H9 (cell line): ENCODE measurements around the gene SIM1. TPM values are rescaled to one million over a fixed set of nuclear protein-coding genes. Genes with fewer than 3 reads are reported as not detected.

Source experiments
- DNase-seq: peaks from one replicate; pipeline ENCODE4 v3.0.0-alpha.2; 2017
- H2AFZ ChIP-seq: one replicate; pipeline ENCODE4 v1.6.1; 2013; ENCODE audit warnings: mild to moderate bottlenecking, low read length, control low read depth, moderate library complexity
- H2AK5ac ChIP-seq: 2 replicates; pipeline ENCODE4 v1.6.1; 2013; ENCODE audit warnings: low read length, control low read depth, mixed read lengths; ENCODE audit not compliant: insufficient read length
- H2BK120ac ChIP-seq: one replicate; pipeline ENCODE4 v1.6.1; 2013; ENCODE audit warnings: low read depth, mild to moderate bottlenecking, low read length, control low read depth, inconsistent platforms; ENCODE audit not compliant: poor library complexity, severe bottlenecking
- H2BK12ac ChIP-seq: 2 replicates; pipeline ENCODE4 v1.6.1; 2013; ENCODE audit warnings: low read length, control low read depth, mixed read lengths, low read depth; ENCODE audit not compliant: insufficient read length
- H2BK15ac ChIP-seq: 2 replicates; pipeline ENCODE4 v1.6.1; 2013; ENCODE audit warnings: low read depth, low read length, control low read depth
- H2BK20ac ChIP-seq: one replicate; pipeline ENCODE4 v1.6.1; 2013; ENCODE audit warnings: low read depth, mild to moderate bottlenecking, low read length, control low read depth, inconsistent platforms; ENCODE audit not compliant: poor library complexity, severe bottlenecking
- H2BK5ac ChIP-seq: 2 replicates; pipeline ENCODE4 v1.6.1; 2013; ENCODE audit warnings: low read length, control low read depth, mixed read lengths; ENCODE audit not compliant: insufficient read length
- H3K14ac ChIP-seq: 2 replicates; pipeline ENCODE4 v1.6.1; 2013; ENCODE audit warnings: low read length, control low read depth; ENCODE audit not compliant: insufficient read depth
- H3K18ac ChIP-seq: 2 replicates; pipeline ENCODE4 v1.6.1; 2013; ENCODE audit warnings: low read depth, mild to moderate bottlenecking, mixed read lengths, low read length, control low read depth; ENCODE audit not compliant: insufficient read length
- H3K23ac ChIP-seq: 2 replicates; pipeline ENCODE4 v1.6.1; 2013; ENCODE audit warnings: low read length, control low read depth, mixed read lengths, low read depth; ENCODE audit not compliant: insufficient read length
- H3K23me2 ChIP-seq: 2 replicates; pipeline ENCODE4 v1.6.1; 2013; ENCODE audit warnings: low read depth, mild to moderate bottlenecking, mixed read lengths, low read length, control low read depth; ENCODE audit not compliant: insufficient read length, poor library complexity, severe bottlenecking
- H3K27ac ChIP-seq: 2 replicates; pipeline ENCODE4 v1.5.1; 2013; ENCODE audit warnings: low read length, control low read depth, mixed read lengths, low read depth; ENCODE audit not compliant: insufficient read length
- H3K27me3 ChIP-seq: 2 replicates; pipeline ENCODE4 v1.6.1; 2013; ENCODE audit warnings: low read length, control low read depth, inconsistent platforms; ENCODE audit not compliant: insufficient read depth
- H3K4ac ChIP-seq: 2 replicates; pipeline ENCODE4 v1.6.1; 2013; ENCODE audit warnings: low read depth, mild to moderate bottlenecking, control low read depth, inconsistent platforms, low read length, moderate library complexity
- H3K4me1 ChIP-seq: 2 replicates; pipeline ENCODE4 v1.6.1; 2013; ENCODE audit warnings: low read length, control low read depth, inconsistent platforms; ENCODE audit not compliant: insufficient read depth
- H3K4me2 ChIP-seq: 2 replicates; pipeline ENCODE4 v1.6.1; 2013; ENCODE audit warnings: low read length, control low read depth, mixed read lengths; ENCODE audit not compliant: insufficient read length, insufficient read depth
- H3K56ac ChIP-seq: 2 replicates; pipeline ENCODE4 v1.6.1; 2013; ENCODE audit warnings: low read depth, mild to moderate bottlenecking, mixed read lengths, low read length, control low read depth; ENCODE audit not compliant: insufficient read length
- H3K79me1 ChIP-seq: 2 replicates; pipeline ENCODE4 v1.6.1; 2013; ENCODE audit warnings: low read depth, mild to moderate bottlenecking, moderate library complexity, low read length, control low read depth, inconsistent platforms; ENCODE audit not compliant: insufficient read depth, poor library complexity, severe bottlenecking
- H3K79me2 ChIP-seq: 2 replicates; pipeline ENCODE4 v1.6.1; 2013; ENCODE audit warnings: low read length, control low read depth, inconsistent platforms; ENCODE audit not compliant: insufficient read depth
- H3K9ac ChIP-seq: 2 replicates; pipeline ENCODE4 v1.6.1; 2013; ENCODE audit warnings: low read length, control low read depth, mixed read lengths; ENCODE audit not compliant: insufficient read length; ENCODE audit errors: extremely low read depth
- H3K9me3 ChIP-seq: one replicate; pipeline ENCODE4 v1.6.1; 2013; ENCODE audit warnings: low read depth, low read length, inconsistent platforms; ENCODE audit not compliant: control insufficient read depth
- H3T11ph ChIP-seq: one replicate; pipeline ENCODE4 v1.6.1; 2013; ENCODE audit warnings: mild to moderate bottlenecking, low read length, control low read depth, inconsistent platforms
- H4K20me1 ChIP-seq: one replicate; pipeline ENCODE4 v1.6.1; 2013; ENCODE audit not compliant: control insufficient read depth, insufficient read length, insufficient read depth
- H4K5ac ChIP-seq: 2 replicates; pipeline ENCODE4 v1.6.1; 2013; ENCODE audit warnings: low read depth, mild to moderate bottlenecking, mixed read lengths, low read length, control low read depth; ENCODE audit not compliant: insufficient read length
- H4K8ac ChIP-seq: replicated peaks from 2 replicates; pipeline ENCODE4 v1.6.1; 2013; ENCODE audit warnings: low read length, control low read depth, mixed read lengths, low read depth; ENCODE audit not compliant: insufficient read length
- H4K91ac ChIP-seq: 2 replicates; pipeline ENCODE4 v1.6.1; 2013; ENCODE audit warnings: low read depth, mild to moderate bottlenecking, moderate library complexity, mixed read lengths, low read length, control low read depth; ENCODE audit not compliant: insufficient read length
- H3K27ac Mint-ChIP-seq, 3 experiments: 2 replicates in 2 of 3; 3 replicates in 1 of 3; pipeline ENCODE4 v1.8.0; 2020 to 2021; ENCODE audit warnings: mixed read lengths in 3 of 3, mild to moderate bottlenecking in 1 of 3, moderate library complexity in 1 of 3
- H3K27me3 Mint-ChIP-seq: 2 replicates; pipeline ENCODE4 v1.8.0; 2021; ENCODE audit warnings: low read depth, mild to moderate bottlenecking, moderate library complexity, mixed read lengths
- H3K36me3 Mint-ChIP-seq, 3 experiments: 2 replicates in 2 of 3; 3 replicates in 1 of 3; pipeline ENCODE4 v1.8.0; 2020 to 2021; ENCODE audit warnings: low read depth in 3 of 3, mixed read lengths in 3 of 3; ENCODE audit not compliant: insufficient read depth in 1 of 3
- H3K4me1 Mint-ChIP-seq, 2 experiments: 2 replicates each; pipeline ENCODE4 v1.8.0; 2020; ENCODE audit warnings: mixed read lengths in 2 of 2
- H3K4me3 Mint-ChIP-seq, 2 experiments: 2 replicates in 1 of 2; 3 replicates in 1 of 2; pipeline ENCODE4 v1.8.0; 2020 to 2021; ENCODE audit warnings: mild to moderate bottlenecking in 2 of 2, mixed read lengths in 2 of 2, moderate library complexity in 1 of 2
- H3K9me3 Mint-ChIP-seq, 2 experiments: 2 replicates in 1 of 2; 3 replicates in 1 of 2; pipeline ENCODE4 v1.8.0; 2020; ENCODE audit warnings: mild to moderate bottlenecking in 2 of 2, mixed read lengths in 2 of 2, moderate library complexity in 1 of 2
- total RNA-seq: library from RNA; stranded (reverse); gene quantifications from 2 replicates; pipeline ENCODE4 v1.2.1, GENCODE V29; 2021
- TF ChIP-seq, protein P1 (sequence below): fragments of 200-600 bp; sonication (generic); conservative IDR thresholded peaks from 3 replicates; pipeline ENCODE4 v1.8.0; 2021; ENCODE audit warnings: antibody characterized with exemption, mild to moderate bottlenecking

The SIM1 gene
- total RNA-seq, 1 experiment from 2014 or later, result not detected

DNA sequence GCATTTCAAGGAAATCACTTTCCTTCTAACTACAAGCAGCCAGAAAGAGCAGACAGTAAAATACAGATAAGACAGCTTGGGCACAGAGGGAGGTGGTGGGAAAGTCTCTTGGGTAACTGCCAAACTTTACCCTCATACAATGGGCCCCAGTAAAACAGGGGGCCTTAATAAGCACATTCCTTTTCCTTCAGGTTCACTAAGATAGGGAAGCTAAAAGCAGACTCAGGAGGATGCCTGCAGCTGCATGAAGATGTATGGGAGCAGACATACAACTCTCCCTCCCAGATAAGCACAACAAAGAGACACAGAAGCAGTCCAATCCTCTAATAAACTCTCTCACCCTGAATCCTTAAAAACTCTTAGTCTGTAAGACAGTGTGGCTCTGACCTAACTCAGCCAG, 49.0 kb downstream of the SIM1 start:
- H4K91ac ChIP-seq, result no peak overlapping the region
- DNase-seq, result no peak
- H2BK15ac ChIP-seq, result no peak overlapping the region
- no peak overlapping the region for H4K8ac ChIP-seq
- Mint-ChIP-seq H3K4me1 (peaks cover 13 to 14% of the 10 kb centered on the region in 2 experiments), H3K9me3 (peaks cover 7% of the 10 kb centered on the region in 2 experiments), H3K36me3 (peaks cover 0 to 7% (median 5%) of the 10 kb centered on the region in 3 experiments; a peak in 4 of 7 replicates), H3K27me3 (no peaks in the 10 kb centered on the region), H3K27ac (peak overlapping the region in 1 of 3 experiments; percentile 31; a peak in 1 of 7 replicates), H3K4me3 (no peak overlapping the region)
- H2BK120ac ChIP-seq, result no peak overlapping the region
- H3K14ac ChIP-seq, result no peak overlapping the region
- no peaks in the 10 kb centered on the region for H3K9me3 ChIP-seq
- H3K9ac ChIP-seq, result no peak overlapping the region
- no peak overlapping the region for H3K4ac ChIP-seq
- no peaks in the 10 kb centered on the region for H3K27me3 ChIP-seq
- no peak overlapping the region for H2AK5ac ChIP-seq
- no peak overlapping the region for H3K23ac ChIP-seq
- H3K27ac ChIP-seq, result no peak overlapping the region
- TF ChIP-seq, protein P1, sequence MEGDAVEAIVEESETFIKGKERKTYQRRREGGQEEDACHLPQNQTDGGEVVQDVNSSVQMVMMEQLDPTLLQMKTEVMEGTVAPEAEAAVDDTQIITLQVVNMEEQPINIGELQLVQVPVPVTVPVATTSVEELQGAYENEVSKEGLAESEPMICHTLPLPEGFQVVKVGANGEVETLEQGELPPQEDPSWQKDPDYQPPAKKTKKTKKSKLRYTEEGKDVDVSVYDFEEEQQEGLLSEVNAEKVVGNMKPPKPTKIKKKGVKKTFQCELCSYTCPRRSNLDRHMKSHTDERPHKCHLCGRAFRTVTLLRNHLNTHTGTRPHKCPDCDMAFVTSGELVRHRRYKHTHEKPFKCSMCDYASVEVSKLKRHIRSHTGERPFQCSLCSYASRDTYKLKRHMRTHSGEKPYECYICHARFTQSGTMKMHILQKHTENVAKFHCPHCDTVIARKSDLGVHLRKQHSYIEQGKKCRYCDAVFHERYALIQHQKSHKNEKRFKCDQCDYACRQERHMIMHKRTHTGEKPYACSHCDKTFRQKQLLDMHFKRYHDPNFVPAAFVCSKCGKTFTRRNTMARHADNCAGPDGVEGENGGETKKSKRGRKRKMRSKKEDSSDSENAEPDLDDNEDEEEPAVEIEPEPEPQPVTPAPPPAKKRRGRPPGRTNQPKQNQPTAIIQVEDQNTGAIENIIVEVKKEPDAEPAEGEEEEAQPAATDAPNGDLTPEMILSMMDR, result no peak
- H3K23me2 ChIP-seq, result no peaks in the 10 kb centered on the region
- no peak overlapping the region for H3T11ph ChIP-seq
- no peak overlapping the region for H4K5ac ChIP-seq
- peaks cover 4% of the 10 kb centered on the region; the same call in 1 of the 2 replicates for H3K4me1 ChIP-seq
- no peak overlapping the region for H2AFZ ChIP-seq
- H4K20me1 ChIP-seq, result no peaks in the 10 kb centered on the region
- no peak overlapping the region for H3K18ac ChIP-seq
- no peaks in the 10 kb centered on the region for H3K79me2 ChIP-seq
- no peak overlapping the region for H2BK12ac ChIP-seq
- H2BK20ac ChIP-seq, result no peak overlapping the region
- H3K4me2 ChIP-seq, result no peak overlapping the region
- no peak overlapping the region for H3K56ac ChIP-seq
- no peak overlapping the region for H2BK5ac ChIP-seq
- no peaks in the 10 kb centered on the region for H3K79me1 ChIP-seq
